Astrocyte of the cerebellum (primary cell): ENCODE results near the gene COA8.

ENCODE experiments used
- DNase-seq: peaks from one replicate; pipeline ENCODE4 v3.0.0-alpha.2; 2011; ENCODE audit warnings: low read depth
- H3K4me3 ChIP-seq: 2 replicates; pipeline ENCODE4 v1.5.1; 2011; ENCODE audit warnings: mild to moderate bottlenecking, low read depth, low read length, moderate library complexity
- CTCF ChIP-seq: IDR thresholded peaks from 2 replicates; pipeline ENCODE4 v1.5.1; 2012; ENCODE audit warnings: low read length, low read depth, moderate library complexity, mild to moderate bottlenecking; ENCODE audit errors: missing control alignments
- in situ Hi-C: cut with HindIII; loops from 2 replicates; pipeline ENCODE4 v1.10.0; 2017; ENCODE audit warnings: low sequenced_read_pairs

Gene COA8

GRCh38 chr14:103628684-103629502 lies 66.1 kb downstream of the COA8 start, which contains the start of gene KLC1:
Gene KLC1 (plus strand): TSS chr14:103629211. CDS start chr14:103654565, 25,354 bp downstream.
- DNase-seq = no peak
- in situ Hi-C loops = no loop called here
- H3K4me3 ChIP-seq = peak within 1 kb of the TSS; percentile 79
- no peak for TF ChIP-seq CTCF

GRCh38 chr14:103629503-103630121 lies 66.9 kb downstream of the COA8 start:
- TF ChIP-seq CTCF = no peak

GRCh38 chr14:103630364-103631108 lies 67.8 kb downstream of the COA8 start:
- in situ Hi-C loops = no loop called here
- DNase-seq = no peak
- no peak for TF ChIP-seq CTCF
- peak overlapping the region; percentile 79 for H3K4me3 ChIP-seq

More at GRCh38 chr14:103629503-103630121, 66.9 kb downstream of the COA8 start:
- H3K4me3 ChIP-seq = peak overlapping the region; percentile 79
- no peak for DNase-seq
- in situ Hi-C loops = no loop called here

- no peak for DNase-seq
- in situ Hi-C loops = no loop called here
- no peak overlapping the region for H3K4me3 ChIP-seq
- no peak for TF ChIP-seq CTCF
Measured at GRCh38 chr14:103633391-103633790, 70.6 kb downstream of the COA8 start.

GRCh38 chr14:103634156-103634555 lies 71.4 kb downstream of the COA8 start:
- no peak for DNase-seq
- H3K4me3 ChIP-seq = no peak overlapping the region
- in situ Hi-C loops = no loop called here
- no peak for TF ChIP-seq CTCF

- H3K4me3 ChIP-seq = no peak overlapping the region
- DNase-seq = no peak
- no peak for TF ChIP-seq CTCF
- in situ Hi-C loops = loop anchor here (5.0 kb wide), 1 partner anchor 46 kb away; no protein-coding TSS in a partner anchor
Measured at GRCh38 chr14:103638594-103638993, 75.8 kb downstream of the COA8 start.
